Esophagus (tissue), 2 donors: Measurements from ENCODE around the gene ATP10A. TPM values are rescaled to one million over a fixed set of nuclear protein-coding genes. Genes with fewer than 3 reads are reported as not detected.
"Not testable (repeated sequence)": the region's sequence is repeated elsewhere in the genome, so short reads cannot be mapped to it uniquely, and the experiment has no call there.

Experiments used
- H3K27ac ChIP-seq, 2 donors: one replicate each; pipeline ENCODE4 v1.5.1; 2013; ENCODE audit warnings: low read depth in 2 of 2, mild to moderate bottlenecking in 2 of 2, inconsistent platforms in 1 of 2, low read length in 1 of 2, moderate library complexity in 1 of 2
- H3K27me3 ChIP-seq, 2 donors: one replicate each; pipeline ENCODE4 v1.6.1; 2013; ENCODE audit warnings: low read length in 2 of 2, control low read depth in 1 of 2, mild to moderate bottlenecking in 1 of 2; ENCODE audit not compliant: insufficient read depth in 2 of 2, control insufficient read depth in 1 of 2
- H3K36me3 ChIP-seq, 2 donors: one replicate each; pipeline ENCODE4 v1.6.1; 2013; ENCODE audit warnings: low read length in 1 of 2; ENCODE audit not compliant: control insufficient read depth in 2 of 2, insufficient read depth in 2 of 2
- H3K4me1 ChIP-seq, 2 donors: one replicate each; pipeline ENCODE4 v1.6.1; 2013; ENCODE audit warnings: low read length in 1 of 2; ENCODE audit not compliant: control insufficient read depth in 2 of 2, insufficient read depth in 2 of 2
- H3K4me3 ChIP-seq, 2 donors: one replicate each; pipeline ENCODE4 v1.5.1; 2013; ENCODE audit warnings: low read length in 2 of 2, mild to moderate bottlenecking in 2 of 2, low read depth in 1 of 2, moderate library complexity in 1 of 2
- H3K9me3 ChIP-seq, 2 donors: one replicate each; pipeline ENCODE4 v1.6.1; 2013; ENCODE audit warnings: mild to moderate bottlenecking in 2 of 2, low read depth in 1 of 2, low read length in 1 of 2, moderate library complexity in 1 of 2; ENCODE audit not compliant: control insufficient read depth in 2 of 2, insufficient read depth in 1 of 2
- WGBS, 2 donors: extraction: QIAGEN DNeasy Blood & Tissue Kit; methylation state at CpG; one replicate each; pipeline ENCODE4 v1.1.7; 2013; 5-methylcytosine and 5-hydroxymethylcytosine counted together
- polyA plus RNA-seq, 2 donors: library from polyadenylated mRNA; stranded (reverse); fragments of 200-250 nt; gene quantifications; one replicate each; pipeline ENCODE4 v1.2.3, GENCODE V29; 2013
- donor health status: healthy with polysubstance abuse.
- donor health status: Bipolar disorder and iron deficiency.

Gene ATP10A
- polyA plus RNA-seq, 2 donors: 0.79 to 0.86 TPM

DNA sequence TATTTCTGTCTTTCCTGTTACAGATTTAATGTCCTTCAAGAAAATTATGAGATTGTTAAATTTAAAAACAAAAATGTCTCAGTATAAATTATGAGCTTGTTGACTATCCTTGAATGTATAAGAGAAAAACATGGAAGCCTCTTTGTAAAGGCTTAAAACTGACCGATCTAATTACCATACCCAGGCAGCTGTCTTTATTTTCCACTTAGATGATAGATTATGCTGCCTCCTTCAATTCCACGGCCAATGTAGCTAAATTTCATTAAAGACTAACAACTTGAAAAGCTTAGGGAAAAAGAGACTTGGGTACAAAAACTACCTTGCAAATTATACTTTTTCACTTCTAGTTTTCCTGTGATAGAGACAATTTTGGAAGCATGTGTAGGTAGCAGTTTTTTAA is 88.3 kb downstream of the ATP10A start:
- Histone ChIP-seq H3K36me3 (no peaks in the 10 kb centered on the region), H3K27me3 (no peaks in the 10 kb centered on the region), H3K9me3 (no peaks in the 10 kb centered on the region), H3K27ac (no peak overlapping the region), H3K4me3 (no peak overlapping the region), H3K4me1 (peaks cover 0 to 7% of the 10 kb centered on the region in 2 donors)
- 73 to 85% methylated on average over 2 of the region's 2 CpGs for WGBS, 2 donors

DNA sequence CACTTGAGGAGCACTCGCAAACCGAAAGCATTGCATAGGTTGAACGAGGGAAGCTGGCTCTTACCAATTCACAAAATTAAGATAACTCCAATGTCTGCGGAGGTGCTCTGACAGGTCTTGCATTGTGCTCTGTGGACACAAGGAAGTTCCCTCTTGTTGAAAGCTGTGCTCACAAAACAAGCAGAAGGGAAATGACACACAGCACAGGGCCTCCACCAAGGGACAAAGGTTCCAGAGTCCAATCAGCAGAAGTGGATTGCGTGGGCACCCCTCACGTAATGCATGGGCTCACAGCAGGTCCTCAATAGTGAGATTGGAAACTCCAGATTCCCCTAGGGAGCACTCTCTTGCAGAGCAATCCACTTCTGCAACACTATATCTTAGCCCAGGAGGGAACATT is 89.9 kb downstream of the ATP10A start:
- no peaks in the 10 kb centered on the region for H3K36me3 ChIP-seq
- H3K4me1 ChIP-seq: peaks cover 0 to 7% of the 10 kb centered on the region in 2 donors
- WGBS, 2 donors: 85 to 88% methylated on average over 6 of the region's 6 CpGs
- H3K4me3 ChIP-seq: no peak overlapping the region
- no peak overlapping the region for H3K27ac ChIP-seq
- H3K9me3 ChIP-seq: no peaks in the 10 kb centered on the region
- H3K27me3 ChIP-seq: no peaks in the 10 kb centered on the region

DNA sequence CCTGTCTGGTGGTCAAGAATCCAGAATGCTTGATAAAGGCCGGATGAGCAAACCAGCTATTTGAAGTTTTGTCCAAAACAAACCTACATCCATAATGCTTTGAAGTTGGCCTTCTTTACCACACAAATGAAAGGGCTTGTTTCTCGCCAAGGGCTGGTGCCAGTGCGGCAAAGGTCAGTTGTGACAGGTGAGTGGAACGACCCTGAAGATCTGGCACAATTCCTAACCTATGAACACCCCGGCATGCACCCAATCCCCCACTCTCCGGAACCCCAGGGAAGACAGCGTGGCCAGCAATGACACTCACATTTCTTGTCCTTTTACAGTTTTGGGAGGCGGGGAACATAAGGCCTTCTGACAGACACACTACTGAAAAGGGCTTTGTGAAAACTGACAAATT is 90.6 kb downstream of the ATP10A start:
- H3K4me3 ChIP-seq: no peak overlapping the region
- no peak overlapping the region for H3K27ac ChIP-seq
- peaks cover 0 to 7% of the 10 kb centered on the region in 2 donors for H3K4me1 ChIP-seq
- H3K9me3 ChIP-seq: no peaks in the 10 kb centered on the region
- no peaks in the 10 kb centered on the region for H3K27me3 ChIP-seq
- WGBS, 2 donors: 89% methylated on average over 8 of the region's 8 CpGs
- H3K36me3 ChIP-seq: no peaks in the 10 kb centered on the region

GRCh38 chr15:25771736-25772135 is 91.4 kb downstream of the ATP10A start:
- not testable (repeated sequence) for H3K4me3 ChIP-seq, H3K9me3 ChIP-seq, H3K27ac ChIP-seq, H3K4me1 ChIP-seq, H3K27me3 ChIP-seq, H3K36me3 ChIP-seq
- 91 to 96% methylated on average over 8 of the region's 8 CpGs for WGBS, 2 donors

DNA sequence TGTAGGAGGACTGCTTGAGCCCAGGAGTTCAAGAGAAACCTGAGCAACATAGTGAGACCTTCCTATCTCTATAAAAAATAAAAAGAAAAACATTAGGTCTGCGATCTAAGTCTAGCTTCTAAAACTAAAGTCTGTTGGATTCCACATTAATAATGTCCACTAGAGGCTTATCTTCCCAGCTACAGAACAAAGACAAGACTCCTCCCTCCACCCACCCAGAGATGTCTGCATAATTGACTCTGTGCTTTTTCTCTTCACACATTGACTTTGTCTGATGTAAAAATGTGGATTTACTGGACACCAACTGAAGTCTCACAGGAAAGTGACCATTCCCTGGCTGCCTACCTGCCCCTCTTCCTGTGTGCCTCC is 91.8 kb downstream of the ATP10A start:
- no peaks in the 10 kb centered on the region for H3K9me3 ChIP-seq
- H3K4me1 ChIP-seq: peaks cover 0 to 7% of the 10 kb centered on the region in 2 donors
- peaks cover 0 to 5% of the 10 kb centered on the region in 2 donors for H3K36me3 ChIP-seq
- no peak overlapping the region for H3K4me3 ChIP-seq
- no peak overlapping the region for H3K27ac ChIP-seq
- no peaks in the 10 kb centered on the region for H3K27me3 ChIP-seq
- WGBS, 2 donors: 80 to 82% methylated on average over 1 of the region's 1 CpG

- H3K9me3 ChIP-seq: no peaks in the 10 kb centered on the region
- H3K4me1 ChIP-seq: peaks cover 0 to 7% of the 10 kb centered on the region in 2 donors
- H3K27ac ChIP-seq: no peak overlapping the region
- no peaks in the 10 kb centered on the region for H3K27me3 ChIP-seq
- no peak overlapping the region for H3K4me3 ChIP-seq
- peaks cover 0 to 5% of the 10 kb centered on the region in 2 donors for H3K36me3 ChIP-seq
- 84 to 86% methylated on average over 14 of the region's 14 CpGs for WGBS, 2 donors
Measured at GRCh38 chr15:25770618-25771337, 92.3 kb downstream of the ATP10A start.

GRCh38 chr15:25770031-25770430 is 93.1 kb downstream of the ATP10A start:
- no peaks in the 10 kb centered on the region for H3K27me3 ChIP-seq

GRCh38 chr15:25768271-25768670 is 94.9 kb downstream of the ATP10A start:
- Histone ChIP-seq H3K27me3 (no peaks in the 10 kb centered on the region), H3K4me1 (peaks cover 0 to 7% of the 10 kb centered on the region in 2 donors), H3K9me3 (no peaks in the 10 kb centered on the region), H3K36me3 (peaks cover 0 to 5% of the 10 kb centered on the region in 2 donors), H3K27ac (no peak overlapping the region), H3K4me3 (no peak overlapping the region)
- whole genome bisulfite sequencing, 2 donors: 86 to 96% methylated on average over 1 of the region's 1 CpG

More at GRCh38 chr15:25770031-25770430, 93.1 kb downstream of the ATP10A start:
- H3K4me3 ChIP-seq: no peak overlapping the region
- H3K27ac ChIP-seq: no peak overlapping the region
- H3K36me3 ChIP-seq: peaks cover 0 to 5% of the 10 kb centered on the region in 2 donors
- 90 to 92% methylated on average over 14 of the region's 14 CpGs for WGBS, 2 donors
- no peaks in the 10 kb centered on the region for H3K9me3 ChIP-seq
- H3K4me1 ChIP-seq: peaks cover 0 to 7% of the 10 kb centered on the region in 2 donors

DNA sequence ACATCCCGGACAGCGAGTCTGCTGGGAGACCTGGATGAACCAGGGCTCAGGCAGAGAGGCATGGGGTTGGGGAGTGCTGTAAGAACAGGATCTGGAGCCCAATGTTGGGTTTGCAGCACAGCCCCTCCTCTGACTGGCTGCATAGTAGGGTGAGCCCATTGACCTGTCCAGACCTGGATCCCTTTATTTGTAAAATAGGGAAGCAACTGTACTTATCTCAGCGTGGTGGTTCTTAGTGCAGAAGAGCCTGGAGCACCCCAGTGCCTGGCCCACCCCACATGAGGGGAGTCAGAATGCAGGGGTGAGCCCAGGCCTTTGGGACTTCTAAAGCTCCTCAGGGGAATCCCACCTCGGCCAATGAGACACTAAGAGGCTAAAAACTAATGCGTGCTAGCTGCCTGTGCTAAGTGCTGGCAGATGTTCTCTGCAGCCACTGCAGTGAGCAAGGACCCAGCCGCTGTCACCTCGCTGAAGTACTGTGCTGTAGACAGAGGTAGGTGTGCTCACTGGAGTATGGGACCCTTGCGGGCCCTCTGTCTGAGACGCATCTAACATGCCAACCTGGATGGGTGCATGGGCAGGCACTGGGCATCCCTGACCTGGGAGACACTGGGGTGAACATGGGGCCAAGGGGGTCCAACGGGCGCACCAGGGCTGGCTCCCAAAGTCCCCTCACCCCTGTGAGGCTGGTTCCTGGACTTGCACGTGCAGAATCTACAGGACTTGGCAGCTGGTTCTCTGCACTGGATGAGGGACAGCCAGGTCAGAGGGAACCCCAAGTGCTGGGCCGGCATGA is 95.6 kb downstream of the ATP10A start:
- 83 to 90% methylated on average over 13 of the region's 13 CpGs for WGBS, 2 donors

More for the DNA sequence above, 95.6 kb downstream of the ATP10A start:
- H3K9me3 ChIP-seq: no peaks in the 10 kb centered on the region
- H3K27me3 ChIP-seq: no peaks in the 10 kb centered on the region
- peaks cover 0 to 5% of the 10 kb centered on the region in 2 donors for H3K36me3 ChIP-seq
- no peak overlapping the region for H3K27ac ChIP-seq
- no peak overlapping the region for H3K4me3 ChIP-seq
- peaks cover 0 to 7% of the 10 kb centered on the region in 2 donors for H3K4me1 ChIP-seq
